Sigmoid colon (tissue), 4 donors: ENCODE measurements around the gene RPL7A.

Experiments
- EP300 ChIP-seq, 4 donors: sonication (generic); formaldehyde crosslinking; IDR thresholded peaks; one replicate each; pipeline ENCODE4 v1.6.1; 2017; ENCODE audit warnings: antibody characterized with exemption in 4 of 4
- POLR2A ChIP-seq, 2 donors: fragments of 450-650 bp; IDR thresholded peaks; one replicate each; pipeline ENCODE4 v1.6.1; 2016; ENCODE audit warnings: antibody characterized with exemption in 2 of 2, mild to moderate bottlenecking in 2 of 2, moderate library complexity in 2 of 2
- POLR2AphosphoS5 ChIP-seq, 4 donors: sonication (generic); formaldehyde crosslinking; IDR thresholded peaks; one replicate each; pipeline ENCODE4 v1.6.1; 2017; ENCODE audit warnings: antibody characterized with exemption in 4 of 4
- TF ChIP-seq, protein P1 (sequence below), 4 experiments: fragments of 450-650 bp in 3 of 4; fragments of 200-600 bp in 1 of 4; IDR thresholded peaks; one replicate each; pipeline ENCODE4 v1.5.1; 2016 to 2019; ENCODE audit warnings: antibody characterized with exemption in 4 of 4, mild to moderate bottlenecking in 3 of 4, moderate library complexity in 2 of 4

- TF ChIP-seq POLR2A (IDR thresholded peaks at IDR 0.05) (no peak), POLR2AphosphoS5 (IDR thresholded peaks at IDR 0.05) (no peak), EP300 (IDR thresholded peaks at IDR 0.05) (no peak)
- TF ChIP-seq, protein P1, sequence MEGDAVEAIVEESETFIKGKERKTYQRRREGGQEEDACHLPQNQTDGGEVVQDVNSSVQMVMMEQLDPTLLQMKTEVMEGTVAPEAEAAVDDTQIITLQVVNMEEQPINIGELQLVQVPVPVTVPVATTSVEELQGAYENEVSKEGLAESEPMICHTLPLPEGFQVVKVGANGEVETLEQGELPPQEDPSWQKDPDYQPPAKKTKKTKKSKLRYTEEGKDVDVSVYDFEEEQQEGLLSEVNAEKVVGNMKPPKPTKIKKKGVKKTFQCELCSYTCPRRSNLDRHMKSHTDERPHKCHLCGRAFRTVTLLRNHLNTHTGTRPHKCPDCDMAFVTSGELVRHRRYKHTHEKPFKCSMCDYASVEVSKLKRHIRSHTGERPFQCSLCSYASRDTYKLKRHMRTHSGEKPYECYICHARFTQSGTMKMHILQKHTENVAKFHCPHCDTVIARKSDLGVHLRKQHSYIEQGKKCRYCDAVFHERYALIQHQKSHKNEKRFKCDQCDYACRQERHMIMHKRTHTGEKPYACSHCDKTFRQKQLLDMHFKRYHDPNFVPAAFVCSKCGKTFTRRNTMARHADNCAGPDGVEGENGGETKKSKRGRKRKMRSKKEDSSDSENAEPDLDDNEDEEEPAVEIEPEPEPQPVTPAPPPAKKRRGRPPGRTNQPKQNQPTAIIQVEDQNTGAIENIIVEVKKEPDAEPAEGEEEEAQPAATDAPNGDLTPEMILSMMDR (IDR thresholded peaks at IDR 0.05): peak in 1 of 4 experiments; percentile 10
Measured at GRCh38 chr9:133334161-133334560, 13.9 kb upstream of the RPL7A start.
